Mucosa of rectum (tissue), 2 donors: Measurements from ENCODE around the gene ADAMTS16.

ENCODE experiments used
- H3K27ac ChIP-seq, 2 donors: one replicate each; pipeline ENCODE4 v1.7.0; 2013; ENCODE audit warnings: inconsistent platforms in 2 of 2, low read depth in 2 of 2, low read length in 2 of 2
- H3K27me3 ChIP-seq, 2 donors: one replicate each; pipeline ENCODE4 v1.7.0; 2013; ENCODE audit warnings: low read length in 2 of 2; ENCODE audit not compliant: control insufficient read depth in 2 of 2, insufficient read depth in 2 of 2
- H3K36me3 ChIP-seq, 2 donors: one replicate each; pipeline ENCODE4 v1.7.0; 2013; ENCODE audit warnings: low read length in 2 of 2; ENCODE audit not compliant: control insufficient read depth in 2 of 2, insufficient read depth in 2 of 2
- H3K4me1 ChIP-seq, 2 donors: one replicate each; pipeline ENCODE4 v1.7.0; 2013; ENCODE audit warnings: low read length in 2 of 2, mild to moderate bottlenecking in 1 of 2; ENCODE audit not compliant: control insufficient read depth in 2 of 2, insufficient read depth in 2 of 2
- H3K4me3 ChIP-seq, 2 donors: one replicate each; pipeline ENCODE4 v1.7.0; 2013; ENCODE audit warnings: low read length in 2 of 2
- H3K9ac ChIP-seq, 2 donors: one replicate each; pipeline ENCODE4 v1.7.0; 2013; ENCODE audit warnings: low read length in 2 of 2, low read depth in 1 of 2, mild to moderate bottlenecking in 1 of 2
- H3K9me3 ChIP-seq, 2 donors: one replicate each; pipeline ENCODE4 v1.7.0; 2013; ENCODE audit warnings: low read length in 2 of 2; ENCODE audit not compliant: control insufficient read depth in 2 of 2
- donor health status: healthy.
- donor health status: Normal muscosa, but diverticular disease.

Gene ADAMTS16

DNA sequence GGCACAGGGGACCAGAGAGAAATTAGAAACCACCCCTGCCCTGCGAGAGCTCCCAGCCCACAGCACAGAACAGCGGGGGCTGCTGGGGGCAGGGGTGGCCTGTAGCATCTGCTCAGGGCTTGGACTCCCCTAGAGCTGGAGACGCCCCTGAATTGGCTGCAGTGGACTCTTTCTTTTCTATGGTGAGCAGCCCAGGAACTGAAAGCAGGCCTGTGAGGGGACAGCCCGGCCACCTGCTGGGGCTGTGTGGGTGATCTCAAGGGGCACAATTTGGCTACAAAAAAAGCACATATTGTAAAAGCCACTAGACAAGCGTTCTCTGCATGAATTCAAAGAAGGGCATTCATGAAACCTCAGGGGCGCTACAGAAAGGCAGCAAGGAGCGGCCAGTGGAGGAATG, 224.8 kb downstream of the ADAMTS16 start:
- Histone ChIP-seq H3K9me3 (no peaks in the 10 kb centered on the region), H3K9ac (no peak overlapping the region), H3K27me3 (no peaks in the 10 kb centered on the region), H3K27ac (no peak overlapping the region), H3K36me3 (no peaks in the 10 kb centered on the region), H3K4me3 (no peak overlapping the region), H3K4me1 (no peaks in the 10 kb centered on the region)

DNA sequence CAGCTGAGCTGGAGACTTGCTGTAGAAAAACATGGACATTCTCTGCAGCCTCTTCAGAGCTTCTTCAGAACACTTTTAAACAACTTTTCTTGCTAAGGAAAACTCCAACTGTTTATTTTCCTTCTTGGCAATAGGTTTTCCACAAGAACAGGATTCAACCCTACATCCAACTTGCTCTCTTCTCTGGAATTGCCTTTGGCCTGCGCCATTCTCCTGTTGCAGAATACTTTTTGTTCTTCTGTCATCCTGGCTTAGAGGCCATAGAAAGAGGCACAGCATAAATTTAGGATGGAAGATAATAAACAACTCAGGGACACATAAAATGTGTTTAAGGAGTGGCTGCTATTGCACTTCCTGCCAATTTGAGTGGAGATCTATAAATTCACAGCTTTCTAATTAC, 227.6 kb downstream of the ADAMTS16 start:
- Histone ChIP-seq H3K4me3 (no peak overlapping the region), H3K36me3 (no peaks in the 10 kb centered on the region), H3K9me3 (no peaks in the 10 kb centered on the region), H3K27ac (no peak overlapping the region), H3K4me1 (no peaks in the 10 kb centered on the region), H3K27me3 (no peaks in the 10 kb centered on the region), H3K9ac (no peak overlapping the region)

DNA sequence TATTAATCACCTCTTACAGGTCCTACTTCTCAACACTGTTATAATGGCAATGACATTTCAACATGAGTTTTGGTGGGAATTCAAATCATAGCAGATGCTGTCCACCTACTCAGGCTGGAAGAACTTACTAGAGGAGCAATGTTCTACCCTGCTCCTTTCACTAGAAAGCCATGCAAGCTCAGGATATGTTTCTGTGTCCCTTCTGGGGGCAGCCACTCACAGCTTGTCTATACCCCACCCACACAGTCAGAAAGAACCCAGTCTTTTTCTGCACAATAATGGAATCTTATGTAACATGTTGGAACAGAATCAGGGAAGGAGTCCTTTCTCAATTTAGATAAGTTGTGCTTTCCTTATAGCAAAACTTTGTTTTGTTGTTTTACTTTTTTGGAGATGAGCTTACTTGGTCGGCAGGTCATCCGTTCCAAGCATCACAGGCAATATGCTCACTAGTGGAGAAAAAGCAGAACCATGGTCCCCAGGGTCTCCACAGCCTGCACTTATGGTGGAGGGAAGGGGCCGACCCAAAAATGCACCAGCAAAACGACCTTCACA, 229.0 kb downstream of the ADAMTS16 start:
- H3K4me1 ChIP-seq, result no peaks in the 10 kb centered on the region
- no peaks in the 10 kb centered on the region for H3K9me3 ChIP-seq
- H3K27ac ChIP-seq, result no peak overlapping the region
- H3K27me3 ChIP-seq, result no peaks in the 10 kb centered on the region
- H3K9ac ChIP-seq, result no peak overlapping the region
- no peaks in the 10 kb centered on the region for H3K36me3 ChIP-seq
- H3K4me3 ChIP-seq, result no peak overlapping the region
